HG02623 (cell line): Measurements from ENCODE around the gene HS6ST3.
"Not testable (repeated sequence)": the region's sequence is repeated elsewhere in the genome, so short reads cannot be mapped to it uniquely, and the experiment has no call there.

ENCODE experiments used
- ATAC-seq: cut with Tn5 transposase; IDR thresholded peaks from one replicate; pipeline ENCODE4 v1.9.1; 2021; ENCODE audit warnings: moderate library complexity; ENCODE audit not compliant: unreplicated experiment

The HS6ST3 gene

DNA sequence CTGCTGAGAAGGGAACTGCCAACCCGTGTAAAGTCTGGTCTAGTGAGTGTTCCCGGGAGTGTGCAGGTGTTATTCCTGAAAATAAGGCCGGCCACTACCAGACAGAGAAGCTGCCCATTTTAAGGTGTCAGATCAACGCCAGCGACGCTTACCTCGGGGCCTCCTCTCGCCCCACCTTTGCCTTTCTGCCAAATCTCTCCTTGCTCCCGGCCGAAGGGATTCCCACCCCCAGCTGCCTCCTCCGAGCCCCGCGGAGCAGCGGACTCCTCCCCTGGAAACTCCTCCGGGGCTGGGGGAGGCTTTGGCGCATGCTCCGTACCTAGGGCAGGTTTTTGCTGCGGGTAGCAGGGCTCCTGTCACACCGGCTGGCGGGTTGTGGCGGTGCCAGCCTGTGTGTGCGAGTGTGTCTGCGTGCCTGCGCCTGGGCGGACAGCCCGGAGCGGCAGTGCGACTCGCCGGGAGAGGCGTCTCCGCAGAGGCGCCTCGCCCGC, at the start of gene HS6ST3:
Gene HS6ST3, plus strand, starts transcription at position 359 of the 491 bp plus-strand sequence.
- peak; percentile 30 for ATAC-seq

DNA sequence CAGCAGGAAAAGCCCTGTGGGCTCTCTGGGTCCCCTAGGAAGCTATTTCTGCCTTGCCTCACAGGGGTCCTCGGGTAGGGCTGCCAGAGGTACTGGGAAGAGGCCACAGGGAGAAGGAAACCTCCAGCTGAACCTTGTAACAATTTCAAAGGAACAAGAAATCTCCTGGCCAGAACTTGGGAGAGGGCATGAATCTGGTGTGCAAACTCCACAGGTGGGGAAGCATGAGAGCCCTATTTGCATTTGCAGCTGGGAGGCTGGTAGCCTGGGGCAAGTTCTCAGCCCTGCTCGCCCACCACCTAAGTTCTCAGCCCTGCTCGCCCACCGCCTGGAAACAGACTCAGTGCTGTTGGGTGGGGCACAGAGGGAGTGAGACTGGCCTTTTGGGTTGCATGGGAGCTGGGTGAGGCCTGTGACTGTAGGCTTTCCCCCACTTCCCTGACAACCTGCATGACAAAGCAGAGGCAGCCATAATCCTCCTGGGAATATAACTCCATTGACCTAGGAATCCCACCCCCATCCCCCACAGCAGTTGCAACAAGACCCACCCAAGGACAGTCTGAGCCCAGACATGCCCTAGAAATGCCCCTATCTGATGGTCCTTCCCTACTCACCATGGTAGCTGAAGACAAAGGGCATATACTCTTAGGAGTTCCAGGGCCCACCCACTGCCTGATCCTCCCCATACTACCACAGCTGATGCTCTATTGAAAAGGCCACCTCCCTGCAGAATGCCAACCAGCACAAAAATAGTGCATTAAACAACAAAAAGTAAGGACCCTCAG, 48.4 kb upstream of the HS6ST3 start:
- ATAC-seq: no peak

DNA sequence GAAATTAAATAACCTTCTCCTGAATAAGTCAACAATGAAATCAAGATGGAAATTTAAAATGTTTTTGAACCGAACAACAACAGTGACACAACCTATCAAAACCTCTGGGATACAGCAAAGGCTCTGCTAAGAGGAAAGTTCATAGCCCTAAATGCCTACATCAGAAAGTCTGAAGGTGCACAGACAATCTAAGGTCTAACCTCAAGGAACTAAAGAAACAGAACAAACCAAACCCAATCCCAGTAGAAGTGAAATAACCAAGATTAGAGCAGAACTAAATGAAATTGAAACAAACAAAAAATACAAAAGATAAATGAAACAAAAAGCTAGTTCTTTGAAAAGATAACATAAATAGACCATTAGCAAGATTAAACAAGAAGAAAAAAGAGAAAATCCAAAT, 45.7 kb upstream of the HS6ST3 start:
- peak; percentile 45 for ATAC-seq

DNA sequence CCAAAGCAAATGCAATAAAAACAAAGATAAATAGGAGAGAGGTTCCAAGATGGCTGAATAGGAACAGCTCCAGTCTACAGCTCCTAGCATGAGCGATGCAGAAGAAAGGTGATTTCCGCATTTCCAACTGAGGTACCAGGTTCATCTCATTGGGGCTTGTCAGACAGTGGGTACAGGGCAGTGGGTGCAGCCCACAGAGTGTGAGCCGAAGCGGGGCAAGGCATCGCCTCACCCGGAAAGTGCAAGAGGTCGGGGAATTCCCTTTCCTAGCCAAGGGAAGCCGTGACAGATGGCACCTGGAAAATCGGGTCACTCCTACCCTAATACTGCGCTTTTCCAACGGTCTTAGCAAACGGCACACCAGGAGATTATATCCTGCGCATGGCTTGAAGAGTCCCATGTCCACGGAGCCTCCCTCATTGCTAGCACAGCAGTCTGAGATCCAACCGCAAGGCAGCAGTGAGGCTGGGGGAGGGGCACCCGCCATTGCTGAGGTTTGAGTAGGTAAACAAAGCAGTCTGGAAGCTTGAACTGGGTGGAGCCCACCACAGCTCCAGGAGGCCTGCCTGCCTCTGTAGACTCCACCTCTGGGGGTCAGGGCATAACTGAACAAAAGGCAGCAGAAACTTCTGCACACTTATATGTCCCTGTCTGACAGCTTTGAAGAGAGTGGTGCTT, 43.3 kb upstream of the HS6ST3 start:
- not testable (repeated sequence) for ATAC-seq

DNA sequence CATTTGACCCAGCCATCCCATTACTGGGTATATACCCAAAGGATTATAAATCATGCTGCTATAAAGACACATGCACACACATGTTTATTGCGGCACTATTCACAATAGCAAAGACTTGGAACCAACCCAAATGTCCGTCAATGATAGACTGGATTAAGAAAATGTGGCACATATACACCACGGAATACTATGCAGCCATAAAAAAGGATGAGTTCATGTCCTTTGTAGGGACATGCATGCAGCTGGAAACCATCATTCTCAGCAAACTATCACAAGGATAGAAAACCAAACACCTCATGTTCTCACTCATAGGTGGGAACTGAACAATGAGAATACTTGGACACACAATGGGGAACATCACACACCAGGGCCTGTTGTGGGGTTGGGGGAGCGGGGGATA, 39.0 kb upstream of the HS6ST3 start:
- not testable (repeated sequence) for ATAC-seq

DNA sequence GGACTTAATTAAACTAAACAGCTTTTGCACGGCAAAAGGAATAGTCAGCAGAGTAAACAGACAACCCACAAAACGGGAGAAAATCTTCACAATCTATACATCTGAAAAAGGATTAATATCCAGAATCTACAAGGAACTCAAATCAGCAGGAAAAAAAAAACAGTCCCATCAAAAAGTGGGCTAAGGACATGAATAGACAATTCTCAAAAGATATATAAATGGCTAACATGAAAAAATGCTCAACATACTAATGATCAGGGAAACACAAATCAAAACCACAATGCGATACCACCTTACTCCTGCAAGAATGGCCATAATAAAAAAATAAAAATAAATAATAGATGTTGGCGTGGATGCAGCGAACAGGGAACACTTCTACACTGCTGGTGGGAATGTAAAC, 38.4 kb upstream of the HS6ST3 start:
- ATAC-seq: not testable (repeated sequence)

DNA sequence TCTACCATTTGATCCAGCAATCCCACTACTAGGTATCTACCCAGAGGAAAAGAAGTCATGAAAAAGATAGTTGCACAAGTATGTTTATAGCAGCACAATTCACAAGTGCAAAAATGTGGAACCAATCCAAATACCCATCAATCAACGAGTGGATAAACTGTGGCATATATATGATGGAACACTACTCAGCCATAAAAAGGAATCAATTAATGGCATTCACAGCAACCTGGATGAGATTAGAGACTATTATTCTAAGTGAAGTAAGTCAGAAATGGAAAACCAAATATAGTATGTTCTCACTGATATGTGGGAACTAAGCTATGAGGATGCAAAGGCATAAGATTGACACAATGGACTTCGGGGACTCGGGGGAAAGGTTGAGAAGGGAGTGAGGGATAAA, 38.0 kb upstream of the HS6ST3 start:
- ATAC-seq: not testable (repeated sequence)

DNA sequence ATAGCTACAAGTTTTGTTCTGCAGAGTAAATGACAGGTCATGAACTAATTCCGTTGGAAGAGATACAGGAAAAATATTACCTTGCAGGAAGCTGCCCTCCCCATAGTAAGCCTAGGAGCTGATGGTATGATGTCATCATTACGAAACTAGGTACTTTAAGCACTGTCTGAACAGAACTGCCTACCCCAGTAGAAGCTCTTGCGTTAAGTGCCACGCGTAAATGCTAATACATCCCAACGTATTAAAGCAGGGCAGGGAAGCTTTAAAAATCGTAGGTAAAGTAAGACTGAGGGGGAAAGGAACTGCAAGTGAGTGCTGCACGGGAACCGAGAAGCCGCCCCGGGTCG, 37.3 kb upstream of the HS6ST3 start:
- ATAC-seq: peak; percentile 48

DNA sequence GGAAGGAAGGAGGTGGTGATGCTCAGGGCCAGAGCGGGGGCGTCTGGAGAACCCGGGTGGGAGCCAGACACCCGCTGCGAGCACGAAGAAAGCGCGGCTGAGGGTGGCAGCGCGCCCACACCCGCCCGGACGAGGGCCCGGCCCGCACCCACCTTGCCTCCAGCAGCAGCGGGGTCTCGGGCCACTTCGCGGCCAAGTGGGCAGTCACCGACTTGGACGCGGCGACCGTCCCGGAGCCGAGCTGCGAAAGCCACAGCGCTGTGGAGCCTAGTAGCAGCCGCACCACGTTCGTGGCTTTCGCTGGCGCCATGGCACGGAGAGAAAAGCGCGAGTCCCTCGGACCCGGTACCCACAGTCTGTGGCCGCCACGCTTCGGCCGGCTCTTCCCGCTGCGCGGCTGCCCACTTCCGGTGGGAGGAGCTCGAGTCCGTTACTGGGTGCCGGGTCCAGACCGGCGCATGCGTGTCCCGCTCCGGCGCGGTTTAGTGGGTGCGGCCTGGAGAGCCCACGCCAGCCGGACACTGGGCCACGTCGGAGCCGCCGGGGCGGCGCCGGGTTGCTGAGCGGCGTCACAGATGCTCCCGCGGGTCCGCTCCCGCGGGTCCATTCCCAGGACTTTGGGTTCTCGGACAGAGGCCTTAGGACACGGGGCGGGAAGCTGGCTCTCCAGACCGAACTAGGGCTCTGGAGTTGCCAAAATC, 36.8 kb upstream of the HS6ST3 start, which contains the start of gene UGGT2:
Gene UGGT2, minus strand, starts transcription at position 399 of the 701 bp plus-strand sequence. Its CDS starts 89 bp downstream, at position 310.
- peak; percentile 96 for ATAC-seq

DNA sequence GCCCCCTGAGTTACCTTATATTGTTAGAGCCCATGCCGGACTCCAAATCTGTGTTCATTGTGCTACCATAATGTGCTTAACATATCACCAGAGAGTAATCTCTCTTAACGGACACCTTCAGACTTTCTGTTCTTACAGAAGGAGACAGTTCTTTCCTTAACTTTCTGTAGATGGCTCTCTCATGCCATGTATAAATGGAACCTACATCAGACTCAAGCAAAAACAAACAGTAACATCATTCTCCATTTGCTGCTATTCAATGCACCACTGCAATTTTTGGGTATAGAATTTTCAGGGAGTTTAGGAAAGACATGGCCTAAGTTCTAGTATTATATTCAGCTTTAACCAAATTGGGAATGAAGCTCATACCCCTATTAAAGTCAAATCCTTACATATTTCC, 24.1 kb upstream of the HS6ST3 start:
- ATAC-seq: no peak

DNA sequence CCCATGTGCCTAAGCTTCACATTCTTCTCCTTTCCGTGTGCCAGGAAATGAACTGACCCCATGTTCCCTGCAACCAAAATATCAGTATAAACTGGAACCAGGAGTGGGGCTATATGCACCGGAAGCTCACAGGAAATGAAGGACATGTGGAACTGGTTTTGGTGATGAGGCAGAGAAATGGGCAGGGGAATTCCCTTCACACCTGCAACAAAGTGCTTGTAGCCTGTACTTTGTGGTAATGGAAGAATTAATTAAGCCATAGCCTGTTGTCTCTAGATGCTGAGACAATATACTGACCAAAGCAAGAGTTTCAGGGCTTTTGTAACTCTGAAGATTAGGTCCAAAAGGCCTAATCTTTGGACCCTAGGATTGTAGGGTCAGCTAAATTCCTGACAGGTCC, 21.2 kb upstream of the HS6ST3 start:
- ATAC-seq: no peak

DNA sequence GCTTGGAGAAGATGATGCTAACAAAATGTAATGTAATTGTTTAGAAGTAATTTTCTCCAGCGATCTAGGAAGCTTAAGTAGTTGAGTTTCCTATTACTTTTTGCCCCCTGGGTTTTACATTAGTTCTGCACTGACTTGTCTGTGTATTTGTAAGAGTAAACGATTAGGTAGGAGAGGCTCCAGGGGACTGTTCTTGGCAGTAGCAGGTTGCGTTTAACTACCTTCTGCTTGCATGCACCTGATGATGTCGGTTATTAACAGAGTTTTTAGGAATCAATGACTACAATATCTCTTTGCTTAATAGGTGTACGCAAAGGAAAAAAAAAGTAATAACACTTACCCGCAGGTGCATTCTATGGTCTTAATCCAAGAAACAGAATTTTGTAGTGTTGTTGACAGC, 18.4 kb upstream of the HS6ST3 start:
- no peak for ATAC-seq

DNA sequence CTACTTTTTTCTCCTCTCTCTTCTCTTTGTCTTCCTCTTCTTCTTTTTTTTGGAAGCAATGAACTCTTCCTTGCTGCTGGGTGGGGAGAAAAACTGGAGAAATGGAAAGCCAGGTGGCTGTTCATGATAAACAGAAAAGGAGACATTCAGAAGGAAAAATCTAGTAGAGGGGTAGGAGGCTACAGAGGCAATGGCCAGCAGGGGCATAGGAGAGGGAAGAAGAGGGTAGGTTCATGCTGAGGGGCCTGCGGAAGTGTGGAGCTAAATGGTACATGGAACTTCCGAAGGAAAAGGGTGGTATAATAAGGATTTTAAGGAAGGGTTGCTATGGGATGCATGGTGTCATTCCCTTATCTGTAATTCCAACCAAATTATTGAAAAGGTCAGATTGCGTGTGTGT, 17.5 kb upstream of the HS6ST3 start:
- no peak for ATAC-seq

DNA sequence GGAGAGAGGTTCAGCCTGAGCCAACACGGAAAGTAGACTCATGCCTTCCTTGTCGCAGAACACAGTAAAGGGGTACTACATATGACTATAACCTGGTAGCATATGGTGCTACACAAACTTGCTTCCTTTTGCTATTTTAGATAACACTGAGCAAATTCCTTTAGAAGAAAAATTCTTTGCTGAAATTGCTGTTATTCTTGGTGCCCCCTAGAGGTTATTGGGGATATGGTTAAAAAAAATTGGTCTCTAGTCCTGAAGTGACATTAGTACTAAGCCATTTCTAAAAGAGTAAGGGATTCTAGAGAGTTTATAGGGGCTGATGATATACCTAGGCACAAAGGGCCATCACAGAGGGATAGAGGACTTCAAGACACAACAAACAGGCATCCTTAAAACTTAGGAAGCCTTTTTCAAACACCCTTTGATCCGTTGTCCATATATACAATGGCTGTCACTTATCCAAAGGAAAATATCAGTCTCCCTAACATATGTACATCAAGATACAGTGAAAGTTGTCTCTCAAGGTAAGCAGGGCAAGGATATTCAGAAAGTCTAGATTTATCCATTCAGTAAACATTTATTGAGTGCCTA, 13.9 kb upstream of the HS6ST3 start:
- peak; percentile 58 for ATAC-seq

DNA sequence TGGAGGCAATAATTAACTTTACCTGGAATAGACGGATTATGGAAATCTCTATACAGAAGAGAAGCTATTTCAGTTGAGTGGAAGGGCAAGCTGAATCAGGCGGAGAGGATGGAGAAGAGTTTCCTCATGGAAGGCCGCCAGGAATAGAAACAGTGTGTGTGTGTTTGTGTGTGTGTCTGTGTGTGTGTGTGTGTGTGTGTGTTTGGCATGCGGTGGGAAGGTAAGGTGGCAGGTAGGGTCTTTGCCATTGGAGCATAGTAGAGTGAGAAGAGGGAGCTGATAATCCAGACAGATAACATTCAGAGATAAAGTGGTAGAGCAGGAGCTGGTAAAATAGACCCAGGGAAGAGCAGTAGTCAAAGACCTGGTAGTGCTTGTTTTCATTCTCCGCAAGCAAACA, 9.2 kb upstream of the HS6ST3 start:
- ATAC-seq: no peak

DNA sequence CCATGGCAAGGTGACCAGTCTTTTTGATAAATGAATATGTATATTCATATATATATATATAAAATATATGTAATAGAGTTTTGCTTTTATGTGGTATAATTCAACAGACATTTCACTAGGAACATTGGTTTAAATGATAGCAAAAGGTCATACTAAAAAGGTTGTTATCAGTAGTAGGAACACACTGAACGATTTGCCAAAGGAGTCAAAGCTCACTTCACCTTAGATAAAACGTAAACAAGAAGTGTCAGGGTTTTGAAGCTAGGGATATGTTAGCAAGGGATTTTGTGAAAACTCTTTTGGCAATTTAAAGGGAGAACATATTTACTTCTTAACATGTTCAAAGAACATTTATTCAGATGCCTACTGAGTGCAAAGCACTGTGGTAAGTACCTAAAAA, 8.0 kb upstream of the HS6ST3 start:
- ATAC-seq: no peak

DNA sequence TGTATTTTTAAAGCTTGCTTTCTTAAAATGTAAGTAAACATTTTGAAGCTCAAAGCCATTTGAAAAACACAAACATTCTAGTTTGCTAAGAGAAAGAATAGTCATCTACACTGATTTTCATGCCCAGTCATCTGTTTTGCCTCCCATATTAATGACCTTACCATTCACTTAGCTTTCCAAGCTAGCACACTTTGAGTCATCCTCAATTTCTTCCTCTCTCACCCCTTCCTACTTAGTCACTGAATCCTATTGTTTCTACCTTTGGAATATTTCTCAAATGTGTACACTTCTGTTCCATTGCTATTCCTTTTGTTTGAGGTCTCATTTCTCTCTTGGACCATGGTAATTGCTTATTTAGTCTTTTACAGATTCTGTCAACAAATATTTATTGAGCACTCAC, 7.3 kb upstream of the HS6ST3 start:
- no peak for ATAC-seq

DNA sequence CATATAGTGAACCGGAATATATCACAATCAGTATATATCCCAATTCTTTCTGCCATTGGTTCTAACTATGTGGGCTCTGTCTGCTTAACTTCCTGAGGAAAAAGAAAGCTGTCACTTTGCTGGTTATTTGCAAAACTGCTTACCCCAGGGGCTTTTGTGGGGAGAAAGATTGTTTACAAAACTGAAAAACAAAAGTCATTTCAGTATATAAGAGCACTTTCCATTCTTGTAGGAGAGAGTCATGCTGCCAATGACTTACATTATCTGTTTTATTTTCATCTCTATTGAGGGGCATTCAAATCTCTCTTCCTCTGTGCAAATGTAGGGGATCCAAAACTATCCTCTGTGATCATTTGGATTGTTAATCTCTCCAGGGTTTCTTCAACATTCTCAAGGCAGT, 3.2 kb upstream of the HS6ST3 start:
- ATAC-seq: no peak

DNA sequence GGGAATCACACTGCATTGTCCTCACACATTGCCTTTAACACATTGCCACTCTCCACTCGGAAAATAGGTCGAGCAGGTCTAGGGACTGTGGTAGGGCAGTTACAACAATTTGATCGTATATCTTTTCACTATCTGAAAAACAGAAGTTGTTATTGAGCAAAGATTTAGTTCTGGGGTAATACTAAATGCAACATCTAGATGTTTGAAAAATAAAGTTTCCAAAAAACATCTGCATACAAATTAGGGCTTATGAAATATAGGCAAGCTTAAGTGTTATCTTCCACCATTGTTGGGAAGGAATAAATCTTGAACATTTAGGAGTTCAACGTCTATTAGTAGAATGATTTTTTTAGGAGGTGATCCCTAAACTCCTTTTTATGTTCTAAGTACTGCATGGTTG, 768 bp upstream of the HS6ST3 start:
- ATAC-seq: no peak

DNA sequence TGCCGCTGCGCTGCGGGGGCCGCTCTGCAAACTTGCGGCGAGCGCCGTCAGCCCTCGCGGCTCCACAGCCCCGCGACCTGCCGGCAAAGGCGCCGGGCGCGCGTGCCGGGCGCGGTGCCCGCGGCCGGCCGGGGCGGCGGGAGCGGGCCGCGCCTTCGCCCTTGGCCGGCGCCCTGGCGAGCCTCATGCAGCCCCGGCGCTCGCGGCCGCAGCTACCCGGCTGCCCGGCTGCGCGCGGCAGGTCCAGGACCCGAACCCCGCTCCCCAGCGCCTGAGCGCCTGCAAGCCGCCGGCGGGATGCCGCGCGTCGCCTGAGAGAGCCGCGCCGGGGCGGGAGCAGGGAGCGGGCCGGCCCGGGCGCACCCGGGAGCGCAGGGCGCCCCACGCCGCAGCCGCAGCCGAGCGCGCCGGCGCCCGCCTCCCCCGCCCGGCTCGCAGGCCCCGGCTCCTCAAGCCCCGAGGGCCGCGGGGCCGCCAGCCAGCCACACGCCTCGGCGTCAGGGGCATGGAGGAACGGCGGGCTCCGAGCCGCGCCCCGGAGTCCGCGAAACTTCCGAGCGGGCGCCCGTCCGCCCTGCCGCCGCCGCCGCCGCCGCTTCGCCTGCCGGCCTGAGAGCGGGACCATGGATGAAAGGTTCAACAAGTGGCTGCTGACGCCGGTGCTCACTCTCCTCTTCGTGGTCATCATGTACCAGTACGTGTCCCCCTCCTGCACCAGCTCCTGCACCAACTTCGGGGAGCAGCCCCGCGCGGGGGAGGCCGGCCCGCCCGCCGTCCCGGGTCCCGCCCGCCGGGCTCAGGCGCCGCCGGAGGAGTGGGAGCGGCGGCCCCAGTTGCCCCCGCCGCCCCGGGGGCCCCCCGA, 564 bp downstream of the HS6ST3 start:
- peak; percentile 35 for ATAC-seq
